Body of pancreas (tissue), 4 donors: ENCODE data around the gene GAB4.

ENCODE experiments used
- CTCF ChIP-seq, 7 experiments: fragments of 450-650 bp in 4 of 7; fragments of 200-600 bp in 3 of 7; sonication (generic) in 3 of 7; IDR thresholded peaks; one replicate each; pipeline ENCODE4 v1.5.1; 2016 to 2019; ENCODE audit warnings: antibody characterized with exemption in 7 of 7
- POLR2A ChIP-seq, 3 donors: fragments of 450-650 bp; IDR thresholded peaks; one replicate each; pipeline ENCODE4 v1.6.1; 2016; ENCODE audit warnings: antibody characterized with exemption in 3 of 3, mild to moderate bottlenecking in 2 of 3

- TF ChIP-seq CTCF (IDR thresholded peaks at IDR 0.05) (no peak), POLR2A (IDR thresholded peaks at IDR 0.05) (no peak)
Measured at GRCh38 chr22:17012267-17012666, 4.2 kb upstream of the GAB4 start.
